K562 (cell line): ENCODE data around the gene PARD3. TPM values are rescaled to one million over a fixed set of nuclear protein-coding genes. Genes with fewer than 3 reads are reported as not detected.

Experiments used
- ATAC-seq: fragments of 200-7000 bp; cut with Tn5 transposase; 3 replicates; pipeline ENCODE4 v1.9.1; 2020; ENCODE audit warnings: moderate library complexity
- BruUV-seq: library from RNA; stranded (reverse); fragments of 400-500 nt; replicated peaks from 2 replicates; lab custom pipeline; 2021; lab: Mats Ljungman, UMichigan
- CTCF ChIA-PET: fragments of 300-600 bp; formaldehyde crosslinking; extraction: SDS; loops from one replicate; lab custom pipeline; 2021; ENCODE audit warnings: low intra/inter-chr PET ratio; lab: Yijun Ruan, JAX
- POLR2A ChIA-PET: fragments of 300-600, 350-650 bp; sonication (Branson Sonifier 250); formaldehyde crosslinking; extraction: SDS; loops from one replicate; lab custom pipeline; 2021; ENCODE audit warnings: antibody characterized with exemption, inconsistent platforms; lab: Yijun Ruan, JAX
- DNase-seq, 4 experiments: peaks; one replicate each; pipeline versions ENCODE4 v3.0.0 to v3.0.0-alpha.2; 2011 to 2018; ENCODE audit warnings: low spot score in 3 of 4, mixed read lengths in 3 of 4; ENCODE audit errors: extremely low read depth in 1 of 4
- FAIRE-seq: peaks from 2 replicates; lab custom pipeline; 2011; peaks lifted over from hg19 to GRCh38; lab: Jason Lieb, UNC
- H2AFZ ChIP-seq: 2 replicates; pipeline ENCODE4 v1.6.0; 2011; ENCODE audit warnings: low read depth, low read length, control low read depth, inconsistent platforms
- H3K27ac ChIP-seq: fragments of 200-600 bp; 3 replicates; pipeline ENCODE4 v1.8.0; 2011; ENCODE audit warnings: low read depth, mild to moderate bottlenecking, control low read depth, inconsistent platforms, low read length, moderate library complexity, mixed read lengths; ENCODE audit errors: extremely low read depth
- H3K27me3 ChIP-seq, 2 experiments: fragments of 300-600 bp in 1 of 2; 2 replicates in 1 of 2; 3 replicates in 1 of 2; pipeline versions ENCODE4 v1.6.0 to v1.8.0; 2011; ENCODE audit warnings: inconsistent platforms in 2 of 2, low read length in 2 of 2, mild to moderate bottlenecking in 1 of 2, mixed read lengths in 1 of 2, moderate library complexity in 1 of 2; ENCODE audit not compliant: control insufficient read depth in 2 of 2, insufficient read depth in 2 of 2
- H3K36me3 ChIP-seq: fragments of 300-600 bp; 3 replicates; pipeline ENCODE4 v1.8.0; 2011; ENCODE audit warnings: mild to moderate bottlenecking, low read length, inconsistent platforms; ENCODE audit not compliant: control insufficient read depth, insufficient read depth
- H3K4me1 ChIP-seq, 2 experiments: fragments of 200-600 bp in 1 of 2; replicated peaks in 1 of 2; 2 replicates in 1 of 2; 3 replicates in 1 of 2; pipeline versions ENCODE4 v1.5.1 to v1.8.0; 2011; ENCODE audit warnings: inconsistent platforms in 2 of 2, low read length in 2 of 2, mild to moderate bottlenecking in 1 of 2, mixed read lengths in 1 of 2, moderate library complexity in 1 of 2; ENCODE audit not compliant: control insufficient read depth in 2 of 2, insufficient read depth in 2 of 2
- H3K4me2 ChIP-seq: 2 replicates; pipeline ENCODE4 v1.6.1; 2011; ENCODE audit warnings: low read length, control low read depth, inconsistent platforms, mixed read lengths; ENCODE audit not compliant: insufficient read depth
- H3K4me3 ChIP-seq: fragments of 200-600 bp; sonication (generic), shearing (Covaris generic); 2 replicates; pipeline ENCODE4 v1.5.1; 2016; ENCODE audit warnings: control low read depth, inconsistent platforms
- H3K79me2 ChIP-seq: fragments of 200-600 bp; 3 replicates; pipeline ENCODE4 v1.8.0; 2011; ENCODE audit warnings: low read length, inconsistent platforms; ENCODE audit not compliant: control insufficient read depth, insufficient read depth
- H3K9ac ChIP-seq, 2 experiments: 2 replicates each; pipeline versions ENCODE4 v1.6.0 to v1.6.1; 2011; ENCODE audit warnings: low read depth in 2 of 2, low read length in 2 of 2, control low read depth in 1 of 2, inconsistent platforms in 1 of 2, mild to moderate bottlenecking in 1 of 2, mixed read lengths in 1 of 2; ENCODE audit not compliant: insufficient read depth in 1 of 2
- H3K9me1 ChIP-seq: one replicate; pipeline ENCODE4 v1.6.0; 2011; ENCODE audit warnings: inconsistent platforms, mild to moderate bottlenecking, low read length, moderate library complexity; ENCODE audit not compliant: control insufficient read depth, insufficient read depth
- H3K9me3 ChIP-seq: replicated peaks from 2 replicates; pipeline ENCODE4 v1.5.1; 2011; ENCODE audit warnings: low read depth, low read length, inconsistent platforms; ENCODE audit not compliant: control insufficient read depth, insufficient read depth
- H4K20me1 ChIP-seq: replicated peaks from 2 replicates; pipeline ENCODE4 v1.6.1; 2011; ENCODE audit warnings: low read length, inconsistent platforms, mixed read lengths; ENCODE audit not compliant: control insufficient read depth, insufficient read depth
- CCNT2 ChIP-seq: IDR thresholded peaks from 2 replicates; pipeline ENCODE4 v1.6.1; 2011; ENCODE audit warnings: borderline replicate concordance, low read depth, mild to moderate bottlenecking, moderate library complexity, mixed read lengths, low read length; ENCODE audit not compliant: insufficient read length; ENCODE audit errors: extremely low read depth
- ELF2 ChIP-seq: fragments of 250-450 bp; sonication (Bioruptor Pico); IDR thresholded peaks from 2 replicates; pipeline ENCODE4 v1.5.0; 2021; ENCODE audit warnings: mild to moderate bottlenecking
- MIER1 ChIP-seq: fragments of 450-650 bp; IDR thresholded peaks from 2 replicates; pipeline ENCODE4 v1.6.1; 2016; ENCODE audit warnings: antibody characterized with exemption, mild to moderate bottlenecking, low read depth
- PATZ1 ChIP-seq: fragments of 250-450 bp; sonication (Bioruptor Pico); IDR thresholded peaks from 2 replicates; pipeline ENCODE4 v1.5.0; 2020; ENCODE audit warnings: mild to moderate bottlenecking, borderline replicate concordance
- SIN3B ChIP-seq: fragments of 450-650 bp; IDR thresholded peaks from 2 replicates; pipeline ENCODE4 v1.6.1; 2017; ENCODE audit warnings: low read depth, mild to moderate bottlenecking, moderate library complexity
- ZNF140 ChIP-seq: fragments of 250-450 bp; sonication (Bioruptor Pico); IDR thresholded peaks from 2 replicates; pipeline ENCODE4 v1.8.0; 2021; ENCODE audit warnings: moderate library complexity, mild to moderate bottlenecking, inconsistent platforms
- ZNF174 ChIP-seq: fragments of 250-450 bp; sonication (Bioruptor Pico); IDR thresholded peaks from 2 replicates; pipeline ENCODE4 v1.4.0; 2020; ENCODE audit warnings: mild to moderate bottlenecking
- ZNF24 ChIP-seq: fragments of 450-650 bp; IDR thresholded peaks from 2 replicates; pipeline ENCODE4 v1.6.1; 2016
- ZNF551 ChIP-seq: fragments of 250-450 bp; sonication (Bioruptor Pico); IDR thresholded peaks from 2 replicates; pipeline ENCODE4 v1.5.0; 2021; ENCODE audit warnings: mild to moderate bottlenecking, moderate library complexity
- WGBS: fragments of 100-300 bp; shearing (Covaris generic); methylation state at CpG from one replicate; pipeline ENCODE4 v1.1.6; 2016; ENCODE audit warnings: low coverage, mixed read lengths; ENCODE audit not compliant: insufficient coverage; ENCODE audit errors: missing lambda C conversion rate; 5-methylcytosine and 5-hydroxymethylcytosine counted together
- in situ Hi-C: fragments of 300-500 bp; cut with MboI; formaldehyde crosslinking; loops from 4 replicates; pipeline ENCODE4 v1.15.0; 2018; ENCODE audit warnings: inconsistent platforms, mixed read lengths
- intact Hi-C: fragments of 100-400 bp; cut with micrococcal nuclease; formaldehyde crosslinking; loops from 2 replicates; pipeline ENCODE4 v1.14.2; 2022
- polyA plus RNA-seq, 8 experiments: library from polyadenylated mRNA; depleted of rRNA in 4 of 8; stranded (reverse) in 5 of 8; unstranded in 3 of 8; fragments of >200 nt; fragmentation: Nextera tagmentation in 2 of 8; fragmentation: Illumina TruSeq in 1 of 8; extraction: Ambion mirVana in 2 of 8; extraction: Trizol in 1 of 8; gene quantifications; 2 replicates each; pipeline versions ENCODE4 v1.2.1 to v1.2.3, GENCODE V29; 2011 to 2014; ENCODE audit warnings: inconsistent platforms in 1 of 8, missing spikeins in 1 of 8
- total RNA-seq, 7 experiments: library from RNA; depleted of rRNA in 6 of 7; stranded (reverse); fragments of >200 nt in 6 of 7; fragmentation: Illumina TruSeq in 2 of 7; extraction: Trizol in 2 of 7; gene quantifications; 2 replicates each; pipeline versions ENCODE4 v1.2.1 to v1.2.3, GENCODE V29; 2011 to 2021; ENCODE audit warnings: low replicate concordance in 1 of 7

Gene PARD3
- total and polyA plus RNA-seq, 9 of the 15 experiments (the other 6 are each of a cell fraction or from before 2014, with no cell fraction given) = 2.7 to 11.7 (median 7.7) TPM

GRCh38 chr10:34345383-34345782 lies 469.7 kb downstream of the PARD3 start:
- H3K4me3 ChIP-seq = no peak overlapping the region
- intact Hi-C loops = no loop called here
- no peaks in the 10 kb centered on the region for H3K36me3 ChIP-seq
- FAIRE-seq (no peak), DNase-seq (no peak), ATAC-seq (no peak)
- no peaks in the 10 kb centered on the region for H3K4me1 ChIP-seq
- no peaks in the 10 kb centered on the region for H3K79me2 ChIP-seq
- in situ Hi-C loops = no loop called here
- H4K20me1 ChIP-seq = no peaks in the 10 kb centered on the region
- CTCF ChIA-PET = no interaction called here
- no peaks in the 10 kb centered on the region for H3K27me3 ChIP-seq
- no peaks in the 10 kb centered on the region for H3K9me1 ChIP-seq
- H3K9ac ChIP-seq = no peak overlapping the region
- H2AFZ ChIP-seq = no peak overlapping the region
- no TSS peak for BruUV-seq
- TF ChIP-seq ZNF174 (CRISPR knock-in tag) (no peak), ELF2 (CRISPR knock-in tag) (no peak), PATZ1 (CRISPR knock-in tag) (no peak), SIN3B (no peak)
- TF ChIP-seq, all 486 proteins: peak for 0
- Histone ChIP-seq H3K27ac (no peak overlapping the region), H3K4me2 (no peak overlapping the region), H3K9me3 (no peaks in the 10 kb centered on the region)
- POLR2A ChIA-PET = no interaction called here
- 24% methylated on average over 5 of the region's 5 CpGs for WGBS

GRCh38 chr10:34343764-34344163 lies 471.3 kb downstream of the PARD3 start:
- Histone ChIP-seq H3K4me2 (no peak overlapping the region), H3K27me3 (no peaks in the 10 kb centered on the region), H3K4me3 (no peak overlapping the region), H3K9ac (no peak overlapping the region), H2AFZ (no peak overlapping the region), H3K36me3 (no peaks in the 10 kb centered on the region), H4K20me1 (no peaks in the 10 kb centered on the region), H3K9me3 (no peaks in the 10 kb centered on the region), H3K79me2 (no peaks in the 10 kb centered on the region), H3K9me1 (no peaks in the 10 kb centered on the region), H3K4me1 (no peaks in the 10 kb centered on the region), H3K27ac (no peak overlapping the region)
- ChIA-PET POLR2A (no interaction called here), CTCF (no interaction called here)
- in situ Hi-C loops (no loop called here), intact Hi-C loops (no loop called here)
- FAIRE-seq (no peak), DNase-seq (no peak), ATAC-seq (no peak)
- BruUV-seq = no TSS peak
- no peak for TF ChIP-seq ZNF140 (CRISPR knock-in tag)
- no peak for TF ChIP-seq CCNT2
- no peak for TF ChIP-seq ZNF24
- TF ChIP-seq MIER1 = no peak
- no peak for TF ChIP-seq ZNF551 (CRISPR knock-in tag)
- 7% methylated on average over 1 of the region's 1 CpG for WGBS
